T-helper 1 cell treated with Interleukin-12 subunit alpha and Interleukin-12 subunit beta and Interleukin-4 antibody, amounts not matched to agents 30 ng/mL and 1 ng/mL, for 36 hours (primary cell): Measurements from ENCODE around the gene NAA40. TPM values are rescaled to one million over a fixed set of nuclear protein-coding genes. Genes with fewer than 3 reads are reported as not detected.
"Not testable (repeated sequence)": the region's sequence is repeated elsewhere in the genome, so short reads cannot be mapped to it uniquely, and the experiment has no call there.

Source experiments
- intact Hi-C: fragments of 100-400 bp; cut with micrococcal nuclease; formaldehyde crosslinking; loops from one replicate; pipeline ENCODE4 v1.15.1; 2024
- total RNA-seq: library from RNA; stranded (reverse); gene quantifications from 2 replicates; pipeline ENCODE4 v1.2.3, GENCODE V29; 2022

NAA40 gene
- total RNA-seq, 1 donor from 2014 or later = 34.7 TPM

DNA sequence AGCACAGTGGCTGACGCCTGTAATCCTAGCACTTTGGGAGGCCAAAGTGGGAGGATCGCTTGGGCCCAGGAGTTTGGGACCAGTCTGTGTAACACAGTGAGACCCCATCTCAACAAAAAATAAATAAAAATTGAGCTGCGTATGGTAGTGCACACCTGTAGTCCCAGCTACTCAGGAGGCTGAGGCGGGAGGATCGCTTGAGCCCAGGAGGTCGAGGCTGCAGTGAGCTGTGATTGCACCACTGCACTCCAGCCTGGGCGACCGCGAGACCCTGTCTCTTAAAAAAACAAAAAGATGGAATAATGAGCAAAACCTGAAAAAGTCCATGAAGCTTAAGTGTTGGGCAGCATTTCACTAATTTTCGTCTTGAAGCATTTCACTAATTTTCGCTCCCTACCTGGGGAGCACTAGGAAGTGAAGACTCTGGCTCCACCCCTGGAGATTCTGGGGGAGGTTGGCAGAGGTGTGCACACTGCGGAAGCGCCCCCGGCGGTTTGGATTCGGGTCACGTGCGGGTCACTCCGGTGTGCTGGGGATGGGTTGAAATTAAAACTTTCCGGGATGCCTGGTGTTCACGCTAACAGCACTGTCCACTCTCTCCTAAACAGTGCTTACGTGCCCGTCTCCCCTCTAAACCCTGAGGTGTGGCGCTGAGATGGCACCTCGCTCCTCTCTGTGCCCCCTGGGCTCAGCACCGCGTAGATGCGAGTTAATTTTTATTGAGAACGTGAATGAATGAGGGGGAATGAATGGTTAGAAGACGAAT, 906 bp upstream of the NAA40 start:
- intact Hi-C loops = loop anchor here (1.0 to 2.0 kb wide), 9 partner anchors 19 to 331 kb away; partner anchors contain the start of genes COX8A, OTUB1 and STIP1

DNA sequence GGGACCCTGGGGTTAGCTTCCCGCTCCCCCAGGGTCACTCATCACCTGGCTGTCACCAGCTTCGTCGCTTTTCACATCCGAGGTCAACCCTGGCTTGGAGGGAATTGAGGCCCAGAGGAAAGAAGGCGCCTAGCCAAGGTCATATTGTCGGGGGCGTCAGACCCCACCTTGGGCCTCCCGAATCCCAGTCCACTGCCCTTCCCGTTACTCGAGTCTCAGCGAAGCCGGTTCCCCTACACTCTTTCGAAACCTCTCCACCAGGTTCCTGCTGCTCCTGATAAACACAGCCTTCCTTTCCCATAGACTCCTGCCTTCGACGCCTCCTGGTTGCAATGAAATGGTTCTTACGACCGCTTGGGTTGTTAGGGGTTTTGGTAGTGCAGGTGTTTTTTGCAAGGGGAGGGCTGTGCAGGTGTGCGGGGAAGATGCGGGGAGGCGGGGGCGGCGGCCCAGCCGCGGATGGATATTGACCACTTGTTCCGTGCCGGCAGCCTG, 642 bp downstream of the NAA40 start:
- intact Hi-C loops = loop anchor here (2.0 kb wide), 3 partner anchors 21 to 247 kb away; partner anchors contain the start of gene STIP1

DNA sequence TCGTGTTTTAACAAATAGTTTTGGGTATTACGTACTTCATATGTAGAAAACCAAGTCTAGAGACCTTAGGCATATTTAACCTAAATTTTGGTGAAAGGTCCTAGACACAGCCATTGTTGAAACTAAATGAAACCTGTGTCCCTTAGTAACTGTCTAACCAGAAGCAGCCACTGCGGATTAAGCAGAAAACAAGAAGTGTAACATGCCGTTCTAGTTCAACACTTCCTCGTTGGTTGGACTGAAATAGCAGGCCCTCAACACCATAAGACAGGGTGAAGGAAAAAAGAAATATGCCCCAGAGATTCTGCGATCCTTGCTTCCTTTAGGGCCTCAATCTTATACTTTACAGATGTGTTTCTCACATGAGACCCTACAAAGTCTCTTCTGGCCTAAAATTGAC, 2.0 kb downstream of the NAA40 start:
- intact Hi-C loops = no loop called here

DNA sequence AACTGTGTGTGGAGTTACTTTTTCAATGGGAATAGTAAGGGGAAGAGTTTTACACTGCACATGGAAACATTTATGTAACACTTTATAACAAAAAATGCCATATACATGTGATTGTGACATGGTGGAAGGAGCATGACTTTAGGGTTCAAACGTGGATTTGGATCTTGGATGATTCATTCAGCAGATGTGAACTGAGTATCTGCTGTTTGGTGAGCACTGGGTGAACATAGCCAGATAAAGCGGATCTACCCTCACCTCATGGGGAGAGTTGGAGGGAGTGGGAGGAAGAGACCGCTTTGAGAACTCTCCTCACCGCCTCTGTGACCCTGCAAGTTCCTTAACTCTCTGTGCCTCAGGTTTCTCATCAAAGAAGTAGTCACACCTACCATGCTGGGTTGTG, 3.1 kb downstream of the NAA40 start:
- intact Hi-C loops = no loop called here

DNA sequence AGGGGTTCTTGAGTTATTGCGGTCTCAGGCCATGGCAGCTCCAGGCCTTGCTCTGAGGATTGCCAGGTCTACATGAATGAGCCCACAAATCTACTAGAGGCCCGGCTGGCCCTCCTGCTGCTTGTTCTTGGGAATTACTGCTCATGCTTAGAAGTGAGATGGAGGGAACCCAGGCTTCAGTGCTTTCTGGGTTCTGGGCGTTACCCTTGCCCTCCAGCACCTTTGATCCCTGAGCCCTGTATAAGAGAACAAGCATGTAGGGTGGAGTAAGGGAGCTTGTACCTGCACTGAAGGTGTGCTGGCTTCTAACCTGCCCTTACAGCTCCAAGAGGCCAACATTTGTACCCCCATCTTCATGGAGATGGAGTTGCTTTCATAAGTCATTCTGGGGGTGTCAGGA, 4.0 kb downstream of the NAA40 start:
- intact Hi-C loops = no loop called here

DNA sequence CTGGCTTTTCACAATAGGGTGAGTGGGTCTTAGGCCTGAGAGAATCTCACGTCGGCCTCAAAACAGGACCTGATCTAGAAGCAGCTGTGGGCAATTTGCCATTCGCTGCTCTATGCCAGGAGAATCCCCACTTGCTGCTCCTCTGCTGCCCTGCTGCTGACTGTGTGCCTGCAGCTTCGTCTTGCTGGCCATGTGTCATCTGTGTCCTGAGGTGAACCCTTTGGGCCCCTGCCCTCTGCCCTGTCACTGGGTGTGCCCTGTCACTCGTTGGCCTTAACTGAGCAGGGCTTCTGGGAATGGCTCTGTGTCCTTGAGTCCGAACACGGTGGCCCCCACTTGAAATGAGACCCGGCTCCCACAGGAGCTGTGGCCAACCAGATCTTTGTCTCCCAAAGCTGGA, 6.2 kb downstream of the NAA40 start:
- intact Hi-C loops = loop anchor here (1.0 to 2.0 kb wide), 2 partner anchors 108 to 178 kb away; no protein-coding TSS in a partner anchor

DNA sequence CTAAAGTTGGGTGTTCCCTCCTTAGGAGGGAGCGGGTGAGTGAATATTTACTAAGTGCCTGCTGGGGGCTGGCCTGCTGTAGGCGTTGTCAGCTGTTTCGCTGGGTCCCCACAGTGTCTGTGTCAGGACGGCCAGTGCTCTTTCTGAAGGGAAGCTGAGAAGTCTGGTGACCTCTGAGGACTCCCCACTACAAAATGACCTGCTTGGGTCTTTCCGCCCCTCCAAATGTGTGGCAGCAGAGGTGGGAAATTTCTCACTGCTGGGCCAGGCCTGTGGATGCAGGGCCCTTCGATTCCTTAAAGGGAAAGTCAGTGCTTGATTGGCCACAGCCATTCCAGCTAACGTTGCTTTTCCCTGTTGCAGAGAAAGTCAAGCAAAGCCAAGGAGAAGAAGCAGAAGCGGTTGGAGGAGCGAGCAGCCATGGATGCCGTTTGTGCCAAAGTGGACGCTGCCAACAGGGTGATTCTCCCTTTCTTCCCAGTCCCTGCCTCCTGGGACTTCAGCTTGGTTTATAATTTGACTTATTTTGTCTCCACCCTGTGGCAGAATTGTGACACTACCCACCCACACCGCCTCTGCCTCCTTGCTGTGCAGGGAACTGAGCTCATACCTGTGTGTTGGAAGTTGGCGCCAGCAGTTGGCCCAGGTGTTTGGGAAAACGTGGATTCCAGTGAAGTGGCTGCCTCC, 6.8 kb downstream of the NAA40 start:
- intact Hi-C loops = loop anchor here (1.0 to 2.0 kb wide), 2 partner anchors 108 to 179 kb away; no protein-coding TSS in a partner anchor

DNA sequence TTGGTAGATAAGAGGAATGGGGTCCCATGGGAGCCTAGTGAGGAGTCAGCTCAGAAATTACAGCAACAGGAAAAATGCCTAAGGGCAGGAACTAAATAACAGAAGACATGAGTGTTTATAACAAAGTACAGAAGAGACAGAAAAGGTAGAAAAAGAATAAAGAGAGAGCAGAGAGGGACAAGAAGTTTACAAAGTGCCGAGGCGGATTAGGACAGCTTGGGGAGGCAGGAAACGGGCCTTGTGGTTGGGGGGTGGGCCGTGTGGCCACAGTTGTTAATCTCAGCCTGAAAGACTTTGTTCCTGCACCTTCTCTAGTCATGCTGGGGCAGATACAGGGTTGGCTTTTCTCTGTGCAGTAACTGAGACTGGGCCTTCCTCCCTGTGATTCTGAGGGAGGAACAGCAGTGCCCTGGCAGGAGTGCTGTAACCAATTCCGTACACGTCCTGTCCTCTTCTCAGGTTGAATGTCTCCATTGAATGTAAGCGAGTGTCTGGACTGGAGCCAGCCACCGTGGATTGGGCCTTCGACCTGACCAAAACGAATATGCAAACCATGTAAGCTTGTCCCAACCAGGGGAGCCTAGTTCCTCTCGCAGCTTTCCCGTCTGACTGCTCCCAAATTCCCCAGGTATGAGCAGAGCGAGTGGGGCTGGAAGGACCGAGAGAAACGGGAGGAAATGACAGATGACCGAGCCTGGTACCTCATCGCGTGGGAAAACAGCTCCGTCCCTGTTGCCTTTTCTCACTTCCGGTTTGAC, 13.2 kb downstream of the NAA40 start:
- intact Hi-C loops = no loop called here

DNA sequence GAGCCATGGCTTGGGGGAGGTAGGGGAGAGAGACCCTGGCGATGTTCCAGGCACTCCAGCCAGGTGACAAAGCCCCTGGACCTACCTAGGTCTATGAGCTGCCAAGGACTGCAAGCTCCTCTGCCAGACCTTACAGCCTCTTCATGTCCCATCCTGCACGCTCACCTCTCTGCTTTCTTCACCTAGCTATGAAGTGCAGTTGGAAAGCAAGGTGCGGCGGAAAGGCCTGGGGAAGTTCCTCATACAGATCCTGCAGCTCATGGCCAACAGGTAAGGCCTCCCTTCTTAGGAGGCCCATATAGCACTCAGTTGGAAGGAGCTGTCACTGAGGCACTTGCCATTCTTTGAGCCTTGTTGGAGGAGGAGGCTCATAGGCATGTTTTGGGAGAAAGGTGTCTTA, 13.8 kb downstream of the NAA40 start:
- intact Hi-C loops = no loop called here

DNA sequence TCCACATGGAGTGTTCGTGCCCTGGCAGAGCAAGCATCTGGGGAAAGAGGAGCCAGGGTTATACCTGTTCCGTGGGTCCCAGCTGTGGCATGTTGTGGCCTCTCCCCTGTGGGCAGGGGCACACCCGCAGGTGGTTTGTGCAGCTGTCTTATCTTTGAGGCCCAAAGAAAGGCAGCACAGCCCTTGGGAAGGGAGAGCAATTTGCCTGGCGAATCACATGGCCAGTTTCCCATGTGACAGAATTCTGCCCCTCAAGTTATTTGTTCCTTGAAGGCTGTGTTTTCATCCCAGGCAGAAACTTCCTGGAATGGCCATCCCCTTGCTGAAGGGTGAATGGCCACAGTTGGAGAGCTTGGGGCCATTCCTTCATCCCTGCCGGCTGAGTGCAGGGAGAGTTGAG, 19.2 kb downstream of the NAA40 start:
- intact Hi-C loops = no loop called here

DNA sequence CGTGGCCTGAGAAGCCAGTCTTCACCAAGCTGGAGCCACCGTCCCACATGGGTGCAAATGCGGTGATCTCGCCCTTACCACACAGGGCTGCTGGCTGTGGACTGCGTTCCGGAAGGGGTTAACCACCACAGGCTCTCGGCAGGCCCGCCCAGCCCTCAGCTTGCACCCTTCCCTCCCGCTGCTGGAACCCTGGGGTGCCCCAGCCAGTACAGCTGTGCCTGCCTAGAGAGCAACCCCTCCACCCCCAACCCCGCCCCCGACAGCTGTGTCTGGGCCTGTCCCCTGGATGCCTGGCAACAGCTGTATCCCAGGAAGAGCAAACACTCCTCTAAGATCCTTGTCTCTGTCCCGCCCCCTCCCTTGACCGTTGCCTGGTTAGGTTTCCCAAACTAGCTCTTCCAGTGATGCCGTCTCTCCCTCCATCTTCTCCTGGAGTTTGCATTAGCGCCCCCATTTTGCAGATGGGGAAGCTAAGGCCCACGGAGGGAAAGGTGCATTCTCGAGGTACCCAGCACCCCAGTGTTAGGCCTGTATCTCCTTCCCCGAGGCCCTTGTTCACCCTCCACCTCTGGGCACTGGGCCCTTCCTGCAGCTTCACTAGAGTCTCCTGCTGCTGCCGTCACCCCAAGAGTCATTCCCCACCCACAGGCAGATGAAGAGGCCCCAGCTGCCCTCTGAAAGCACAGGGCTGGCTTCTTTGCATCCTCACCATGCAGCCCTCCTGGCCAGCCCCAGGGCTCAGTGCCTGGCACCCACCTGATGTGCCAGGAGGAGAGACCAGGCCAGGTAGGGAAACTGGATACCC, 23.0 kb downstream of the NAA40 start:
- intact Hi-C loops = no loop called here

DNA sequence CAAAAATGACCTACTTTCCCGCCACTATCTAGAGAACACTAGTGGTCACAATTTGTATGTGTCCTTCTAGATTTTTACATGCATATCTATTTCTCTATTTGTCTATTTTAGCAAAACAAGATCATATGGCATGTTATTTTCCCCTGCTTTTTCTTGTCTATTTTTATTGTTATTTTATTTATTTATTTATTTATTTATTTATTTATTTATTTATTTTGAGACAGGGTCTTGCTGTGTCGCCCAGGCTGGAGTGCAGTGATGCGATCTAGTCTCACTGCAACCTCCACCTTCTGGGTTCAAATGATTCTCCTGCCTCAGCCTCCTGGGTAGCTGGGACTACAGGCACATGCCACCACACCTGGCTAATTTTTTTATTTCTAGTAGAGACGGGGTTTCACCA, 25.1 kb downstream of the NAA40 start:
- intact Hi-C loops = not testable (repeated sequence)

DNA sequence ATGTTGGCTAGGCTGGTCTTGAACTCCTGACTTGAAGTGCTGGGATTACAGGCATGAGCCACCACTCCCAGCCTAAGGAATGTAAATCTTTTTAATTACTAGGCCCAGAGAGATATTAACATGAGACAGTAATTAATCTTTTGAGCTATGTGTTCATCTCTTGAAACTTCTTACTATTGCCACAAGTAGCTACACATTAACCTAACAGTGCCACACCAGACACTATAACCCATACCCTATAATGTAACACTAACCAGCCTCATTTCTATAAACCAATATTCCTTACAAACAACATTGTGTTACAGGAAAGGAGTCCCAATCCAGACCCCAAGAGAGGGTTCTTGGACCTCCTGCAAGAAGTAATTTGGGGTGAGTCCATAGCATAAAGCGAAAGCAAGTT, 27.6 kb downstream of the NAA40 start:
- intact Hi-C loops = no loop called here

DNA sequence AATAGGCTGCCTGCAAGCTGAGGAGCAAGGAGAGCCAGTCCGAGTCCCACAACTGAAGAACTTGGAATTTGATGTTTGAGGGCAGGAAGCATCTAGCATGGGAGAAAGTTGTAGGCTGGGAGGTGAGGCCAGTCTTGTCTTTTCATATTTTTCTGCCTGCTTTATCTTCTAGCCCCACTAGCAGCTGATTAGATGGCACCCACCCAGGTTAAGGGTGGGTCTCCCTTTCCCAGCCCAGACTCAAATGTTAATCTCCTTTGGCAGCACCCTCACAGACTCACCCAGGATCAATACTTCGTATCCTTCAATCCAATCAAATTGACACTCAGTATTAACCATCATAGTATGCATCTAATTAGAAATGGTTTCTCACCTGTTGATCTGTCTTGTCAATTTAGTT, 30.7 kb downstream of the NAA40 start:
- intact Hi-C loops = no loop called here

DNA sequence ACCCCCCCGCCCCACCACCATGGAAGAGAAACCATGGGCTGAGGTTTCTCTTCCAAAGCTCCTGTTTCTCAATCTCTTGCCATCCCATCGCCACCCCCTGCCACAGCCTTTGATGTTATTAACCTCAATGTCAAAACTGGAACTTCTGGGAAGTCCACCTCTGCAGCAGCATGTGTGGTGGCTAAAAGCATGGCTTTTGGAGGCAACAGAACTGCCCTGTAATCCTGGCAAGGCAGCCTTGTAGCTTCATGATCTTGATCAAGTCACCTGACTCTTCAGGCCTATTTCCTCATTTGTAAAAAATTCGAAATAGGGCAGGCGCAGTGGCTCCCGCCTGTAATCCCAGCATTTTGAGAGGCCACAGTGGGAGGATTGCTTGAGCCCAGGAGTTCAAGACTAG, 32.1 kb downstream of the NAA40 start:
- intact Hi-C loops = no loop called here

DNA sequence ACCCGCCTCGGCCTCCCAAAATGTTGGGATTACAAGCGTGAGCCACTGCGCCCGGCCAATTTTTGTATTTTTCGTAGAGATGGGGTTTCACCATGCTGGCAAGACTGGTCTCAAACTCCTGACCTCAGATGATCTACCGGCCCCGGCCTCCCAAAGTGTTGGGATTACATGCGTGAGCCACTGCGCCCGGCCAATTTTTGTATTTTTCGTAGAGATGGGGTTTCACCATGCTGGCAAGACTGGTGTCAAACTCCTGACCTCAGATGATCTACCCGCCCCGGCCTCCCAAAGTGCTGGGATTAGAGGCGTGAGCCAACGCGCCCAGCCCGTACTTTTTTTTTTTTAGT, 35.1 kb downstream of the NAA40 start:
- intact Hi-C loops = loop anchor here (1.0 kb wide), 10 partner anchors 12 to 331 kb away; partner anchors contain the start of genes ESRRA, OTUB1 and RTN3

DNA sequence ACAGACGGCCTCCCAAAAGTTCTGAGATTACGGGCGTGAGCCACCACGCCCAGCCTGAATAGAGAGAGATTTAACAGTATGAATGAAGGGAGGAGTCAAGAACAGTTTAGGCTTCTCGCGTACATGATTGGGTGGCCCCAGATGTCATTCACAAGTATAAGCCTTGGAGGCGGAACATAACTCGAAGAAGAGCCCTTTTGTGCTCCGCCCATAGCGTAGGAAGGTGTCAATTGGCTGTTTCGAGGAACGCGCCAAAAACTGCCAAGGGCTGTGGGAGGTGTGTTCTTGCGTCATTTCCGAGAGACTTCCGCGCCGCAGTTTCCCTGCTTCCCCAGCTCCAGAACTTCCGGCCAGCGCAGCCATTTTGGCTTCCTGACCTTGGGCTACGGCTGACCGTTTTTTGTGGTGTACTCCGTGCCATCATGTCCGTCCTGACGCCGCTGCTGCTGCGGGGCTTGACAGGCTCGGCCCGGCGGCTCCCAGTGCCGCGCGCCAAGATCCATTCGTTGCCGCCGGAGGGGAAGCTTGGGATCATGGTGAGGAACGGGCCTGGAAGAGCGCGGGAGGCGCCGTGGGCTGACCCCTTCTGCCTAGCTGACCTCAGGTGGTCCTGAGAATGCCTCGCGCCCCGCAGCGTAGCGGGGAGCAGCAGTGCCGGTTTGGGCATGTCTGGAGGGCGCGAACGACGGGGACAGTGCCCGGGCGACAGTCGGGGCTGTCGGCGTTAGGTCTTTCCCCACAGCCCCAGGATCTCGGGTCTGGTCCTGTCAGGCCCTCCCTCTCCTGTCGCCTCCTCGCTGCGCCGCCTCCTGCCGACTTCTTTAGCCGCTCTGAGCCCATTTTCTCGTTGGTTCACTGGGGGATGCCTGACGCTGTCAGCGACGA, 35.7 kb downstream of the NAA40 start, which contains the start of gene COX8A:
TSS of gene COX8A (plus strand) at position 362 of the 885 bp plus-strand sequence. CDS start at position 423, 61 bp downstream.
- intact Hi-C loops = loop anchor here (1.0 kb wide), 10 partner anchors 12 to 331 kb away; partner anchors contain the start of genes ESRRA, OTUB1 and RTN3

DNA sequence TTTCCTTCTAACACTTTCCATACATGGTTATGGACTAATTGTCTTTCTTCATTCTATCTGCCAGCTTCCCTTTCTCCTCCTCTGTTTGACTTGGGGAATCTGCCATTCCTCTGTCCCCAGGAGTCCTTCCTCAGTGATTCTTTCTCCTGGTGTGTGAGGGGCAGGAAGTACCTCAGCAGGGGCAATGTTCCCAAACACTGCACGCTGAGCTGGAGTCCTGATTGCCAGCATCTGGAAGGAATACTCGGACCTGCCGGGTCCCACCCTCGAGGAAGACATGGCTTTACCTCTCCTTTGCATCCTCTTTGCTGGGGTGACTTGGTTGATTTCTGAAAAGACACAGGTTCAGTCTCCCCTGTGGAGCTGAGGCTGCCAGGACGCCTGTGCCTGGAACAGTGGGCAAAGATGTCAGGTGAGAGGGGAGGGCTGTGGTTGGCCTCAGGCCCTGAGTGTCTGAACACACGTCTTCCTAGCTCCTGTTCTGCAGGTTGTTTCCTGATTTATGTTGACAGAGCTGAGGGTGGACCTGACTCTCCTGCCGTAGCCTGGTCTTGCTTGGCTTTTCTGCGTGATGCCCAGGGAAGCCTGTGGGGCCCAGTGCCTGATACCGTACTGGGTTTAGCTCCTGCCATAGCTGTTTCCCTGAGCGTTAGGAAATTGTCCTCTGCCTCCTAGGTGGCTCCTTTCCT, 39.9 kb downstream of the NAA40 start:
- intact Hi-C loops = no loop called here

DNA sequence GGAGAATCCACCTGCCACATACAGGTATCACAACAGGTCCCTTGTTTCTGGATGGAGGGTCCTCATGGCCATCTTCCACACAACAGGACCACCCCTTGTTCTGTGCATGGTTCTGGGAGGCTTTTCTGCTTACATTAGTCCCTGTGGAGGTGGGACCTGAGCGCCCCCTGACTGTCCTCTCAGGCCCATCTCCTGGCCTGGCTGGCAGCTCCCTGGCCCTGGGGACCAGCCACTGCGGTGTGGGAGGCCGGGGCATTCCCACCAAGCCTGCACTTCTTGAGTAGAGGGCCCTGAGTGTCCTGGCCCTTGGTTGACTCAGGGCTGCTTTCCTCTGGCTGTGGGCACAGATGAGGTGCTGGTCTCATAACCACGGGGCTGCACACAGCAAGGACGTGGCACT, 40.6 kb downstream of the NAA40 start:
- intact Hi-C loops = no loop called here
